GM18861 (cell line): ENCODE measurements around the gene ATN1.
A peak's percentile ranks its signal among the peaks of the same experiment; 100 is the strongest.

Source experiments
- ATAC-seq: cut with Tn5 transposase; IDR thresholded peaks from one replicate; pipeline ENCODE4 v1.9.1; 2021; ENCODE audit not compliant: unreplicated experiment

The ATN1 gene

DNA sequence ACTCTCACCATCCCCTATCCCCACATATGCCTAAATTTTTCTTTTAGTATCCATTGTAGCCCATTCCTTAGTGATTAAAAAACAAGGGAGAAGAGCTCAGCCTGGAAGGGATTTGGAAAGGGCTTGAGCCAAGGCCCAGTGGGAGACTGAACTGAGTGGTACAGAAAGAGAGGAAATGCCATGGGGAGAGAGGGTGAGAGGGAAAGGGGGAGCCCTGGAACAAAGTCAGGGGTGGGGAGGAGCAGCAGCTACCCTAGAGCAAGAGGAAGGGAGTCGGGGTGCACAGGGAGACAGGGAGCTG lies 2.6 kb upstream of the ATN1 start:
- no peak for ATAC-seq

DNA sequence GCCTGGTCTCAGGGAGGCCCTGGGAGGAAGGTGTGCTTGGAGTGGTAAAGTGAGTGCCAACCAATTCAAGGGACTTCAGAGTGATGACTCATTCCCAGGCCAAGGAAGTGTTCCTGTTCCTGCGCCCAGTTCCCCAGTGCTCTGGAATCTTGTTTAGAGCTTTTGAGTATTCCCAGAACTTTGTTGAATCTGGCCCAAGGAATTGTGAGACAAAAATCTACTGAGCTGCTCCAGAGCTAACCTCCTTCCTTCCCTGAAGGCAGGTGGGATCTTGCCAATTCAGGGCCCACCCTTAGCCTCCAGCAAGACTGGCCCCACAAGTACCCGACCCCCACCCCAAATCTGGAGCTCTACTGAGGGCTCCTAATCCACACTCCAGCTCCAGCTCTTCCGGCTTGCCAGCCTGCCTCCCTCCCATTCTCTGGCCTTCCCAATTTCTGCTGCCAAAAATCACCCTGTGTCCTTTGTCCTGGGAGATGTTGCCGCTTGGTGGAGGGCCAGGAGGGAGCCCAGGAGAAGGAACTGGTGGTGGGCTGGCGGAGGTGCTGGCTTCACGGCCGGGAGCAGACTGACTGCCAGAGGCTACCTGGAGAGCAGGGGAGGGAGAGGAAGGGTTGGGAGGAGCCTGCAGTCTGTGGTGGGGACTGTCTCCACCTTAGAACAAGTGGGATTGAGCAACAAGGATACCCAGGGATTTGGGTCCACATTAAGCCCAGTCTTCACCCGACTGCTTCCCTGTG lies 2.0 kb upstream of the ATN1 start:
- ATAC-seq = no peak

DNA sequence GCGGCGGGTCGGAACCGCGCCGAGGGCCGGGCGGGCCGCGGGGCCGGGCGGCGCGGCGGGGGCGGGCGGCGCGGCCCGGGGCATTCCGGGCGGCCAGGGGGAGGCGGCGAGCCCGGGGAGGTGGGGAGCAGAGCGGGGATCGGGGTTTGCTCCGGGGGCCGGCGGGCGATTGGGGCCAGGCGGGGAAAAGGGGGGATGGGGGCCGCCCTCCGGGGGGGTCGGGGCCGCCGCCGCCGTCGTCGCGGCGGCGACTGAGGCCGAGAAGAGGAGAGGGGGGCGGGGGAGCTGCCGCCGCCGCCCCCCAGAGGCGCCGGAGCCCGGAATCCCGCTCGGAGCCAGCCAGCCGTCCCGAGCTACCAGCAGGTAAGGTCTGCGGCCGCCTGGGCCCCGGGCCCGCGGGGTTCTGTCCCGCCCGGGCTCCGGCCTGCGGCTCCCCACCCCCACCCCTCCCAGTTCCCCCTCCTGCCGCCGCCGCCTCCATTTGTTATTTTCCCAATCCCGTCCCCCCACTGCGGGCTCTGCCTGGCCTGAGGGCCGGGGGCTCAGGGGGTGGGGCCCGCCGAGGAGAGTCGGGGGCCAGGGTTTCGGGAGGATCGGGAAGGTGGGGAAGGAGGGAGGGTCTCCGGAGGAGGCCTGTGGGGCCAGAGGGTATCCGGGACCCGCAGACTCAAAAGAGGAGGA lies 403 bp downstream of the ATN1 start:
- no peak for ATAC-seq

DNA sequence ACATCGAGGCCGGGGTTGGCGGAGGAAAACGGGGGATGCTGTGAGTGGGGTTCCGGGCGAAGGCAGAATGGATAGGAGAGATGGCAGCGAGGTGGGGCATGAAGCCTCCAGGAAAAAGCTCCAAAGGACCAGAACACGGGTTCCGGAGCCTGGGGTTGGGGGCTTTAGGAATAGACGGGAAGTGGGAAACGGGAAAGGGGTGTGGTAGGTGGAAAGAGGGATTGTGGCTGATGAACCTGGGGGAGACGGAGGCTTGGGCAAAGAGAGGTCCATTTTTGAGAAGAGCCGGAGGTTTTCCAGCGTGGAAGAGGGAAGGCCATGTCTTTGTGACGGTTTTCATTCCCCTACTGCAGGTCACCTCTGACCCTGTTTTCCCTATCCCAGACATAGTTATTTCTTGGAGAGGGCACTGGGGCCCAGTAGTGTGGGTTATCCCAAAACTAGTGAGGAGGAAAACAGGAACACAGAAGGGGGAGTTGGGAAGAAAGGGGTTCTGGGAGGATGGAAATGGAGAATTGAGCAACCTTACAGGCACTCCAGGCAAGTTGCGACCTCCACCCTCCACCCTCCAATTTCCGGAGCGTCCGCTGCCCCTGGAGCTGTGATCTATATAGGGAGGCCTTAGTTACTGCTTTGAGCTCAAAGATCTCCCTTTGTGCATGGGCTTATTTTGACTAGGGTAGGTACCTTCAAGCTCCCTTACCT lies 1.1 kb downstream of the ATN1 start:
- ATAC-seq = no peak

DNA sequence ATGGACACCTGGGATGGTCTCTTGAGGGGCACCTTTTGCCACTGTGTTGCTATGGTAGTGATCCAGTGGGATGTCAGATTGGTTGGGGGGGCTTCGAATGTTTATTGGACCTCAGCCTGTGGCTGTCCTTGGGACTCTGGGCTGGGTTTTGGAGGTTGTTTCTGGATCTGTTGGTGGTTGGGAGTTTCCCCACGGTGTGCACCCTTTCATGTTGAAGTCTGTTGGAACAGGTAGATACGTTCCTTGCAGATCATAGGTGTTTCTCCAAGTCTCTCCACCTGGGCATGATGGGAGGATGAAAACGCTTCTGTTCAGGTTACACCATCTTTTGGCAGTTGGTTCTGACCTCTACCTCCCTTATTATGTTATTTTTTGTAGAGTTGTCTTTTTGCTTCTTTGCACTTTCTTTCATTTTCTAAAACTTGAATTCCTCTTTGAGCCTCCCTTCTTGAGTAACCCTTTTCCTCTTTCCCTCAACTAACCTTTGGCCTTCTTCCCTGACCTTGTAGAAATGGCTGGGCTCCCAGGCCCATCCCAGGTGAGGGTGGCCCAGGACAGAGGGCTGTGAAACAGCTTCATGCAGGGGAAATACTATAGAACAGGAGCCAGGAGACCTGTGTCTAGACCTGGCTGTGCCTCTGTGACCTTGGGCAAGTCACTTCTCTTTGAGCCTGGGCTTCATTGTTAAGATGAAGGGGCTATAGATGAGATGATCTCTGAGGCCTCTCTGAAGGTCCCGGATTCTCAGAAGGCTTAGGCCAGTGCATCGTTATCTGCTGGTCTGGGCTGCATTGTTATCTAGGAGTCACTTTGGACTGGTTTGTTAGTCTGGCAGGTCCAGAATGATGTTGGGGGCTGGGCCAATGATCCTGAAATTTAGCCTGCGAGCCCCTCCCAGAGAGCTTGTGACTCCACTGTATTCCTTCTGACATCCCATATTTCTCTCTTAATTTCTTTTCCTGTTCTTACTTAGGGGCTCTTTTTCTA lies 2.0 kb downstream of the ATN1 start:
- ATAC-seq = no peak

DNA sequence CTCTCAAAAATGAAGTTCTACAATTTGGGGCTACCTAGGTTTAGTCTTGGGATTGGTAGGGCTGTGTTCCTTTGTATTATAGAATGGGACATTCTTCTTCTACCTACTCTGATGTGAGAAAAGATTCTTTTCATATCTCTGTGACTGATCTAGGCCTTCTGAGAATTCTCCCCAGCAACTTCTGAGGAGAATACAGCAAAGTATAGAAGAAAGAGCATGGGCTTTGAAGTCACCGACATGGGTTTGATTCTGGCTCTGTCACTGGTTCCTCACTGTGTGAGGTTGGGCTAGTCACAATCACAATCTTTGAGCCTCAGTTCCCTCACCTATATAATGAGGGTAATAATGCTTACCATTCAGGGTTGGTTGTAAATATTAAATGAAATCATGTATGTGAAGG lies 5.0 kb downstream of the ATN1 start:
- ATAC-seq = no peak

DNA sequence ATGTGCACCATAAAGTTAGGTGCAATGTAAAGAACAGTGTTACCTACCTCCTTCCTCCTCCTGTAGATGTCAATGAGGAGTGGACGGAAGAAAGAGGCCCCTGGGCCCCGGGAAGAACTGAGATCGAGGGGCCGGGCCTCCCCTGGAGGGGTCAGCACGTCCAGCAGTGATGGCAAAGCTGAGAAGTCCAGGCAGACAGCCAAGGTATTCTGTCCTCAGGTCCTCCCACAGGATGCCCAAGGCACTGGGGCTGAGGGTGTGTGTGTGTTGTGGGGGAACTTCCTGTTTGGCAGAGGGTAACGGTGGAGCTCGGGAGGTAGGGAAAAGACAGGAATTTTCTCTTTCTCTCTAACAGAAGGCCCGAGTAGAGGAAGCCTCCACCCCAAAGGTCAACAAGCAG lies 6.4 kb downstream of the ATN1 start:
- ATAC-seq = no peak

DNA sequence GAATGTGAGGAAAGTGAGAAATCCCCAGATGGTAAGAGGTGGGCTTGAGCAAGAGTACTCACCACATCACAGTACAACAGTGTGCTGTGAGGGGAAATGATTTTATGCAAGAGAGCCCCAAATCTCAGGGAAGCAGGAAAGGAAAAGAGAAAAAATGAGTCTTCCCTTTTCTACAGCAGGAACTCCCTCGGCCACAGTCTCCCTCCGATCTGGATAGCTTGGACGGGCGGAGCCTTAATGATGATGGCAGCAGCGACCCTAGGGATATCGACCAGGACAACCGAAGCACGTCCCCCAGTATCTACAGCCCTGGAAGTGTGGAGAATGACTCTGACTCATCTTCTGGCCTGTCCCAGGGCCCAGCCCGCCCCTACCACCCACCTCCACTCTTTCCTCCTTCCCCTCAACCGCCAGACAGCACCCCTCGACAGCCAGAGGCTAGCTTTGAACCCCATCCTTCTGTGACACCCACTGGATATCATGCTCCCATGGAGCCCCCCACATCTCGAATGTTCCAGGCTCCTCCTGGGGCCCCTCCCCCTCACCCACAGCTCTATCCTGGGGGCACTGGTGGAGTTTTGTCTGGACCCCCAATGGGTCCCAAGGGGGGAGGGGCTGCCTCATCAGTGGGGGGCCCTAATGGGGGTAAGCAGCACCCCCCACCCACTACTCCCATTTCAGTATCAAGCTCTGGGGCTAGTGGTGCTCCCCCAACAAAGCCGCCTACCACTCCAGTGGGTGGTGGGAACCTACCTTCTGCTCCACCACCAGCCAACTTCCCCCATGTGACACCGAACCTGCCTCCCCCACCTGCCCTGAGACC lies 7.8 kb downstream of the ATN1 start:
- ATAC-seq = no peak

DNA sequence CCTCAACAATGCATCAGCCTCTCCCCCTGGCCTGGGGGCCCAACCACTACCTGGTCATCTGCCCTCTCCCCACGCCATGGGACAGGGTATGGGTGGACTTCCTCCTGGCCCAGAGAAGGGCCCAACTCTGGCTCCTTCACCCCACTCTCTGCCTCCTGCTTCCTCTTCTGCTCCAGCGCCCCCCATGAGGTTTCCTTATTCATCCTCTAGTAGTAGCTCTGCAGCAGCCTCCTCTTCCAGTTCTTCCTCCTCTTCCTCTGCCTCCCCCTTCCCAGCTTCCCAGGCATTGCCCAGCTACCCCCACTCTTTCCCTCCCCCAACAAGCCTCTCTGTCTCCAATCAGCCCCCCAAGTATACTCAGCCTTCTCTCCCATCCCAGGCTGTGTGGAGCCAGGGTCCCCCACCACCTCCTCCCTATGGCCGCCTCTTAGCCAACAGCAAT lies 8.5 kb downstream of the ATN1 start:
- no peak for ATAC-seq

DNA sequence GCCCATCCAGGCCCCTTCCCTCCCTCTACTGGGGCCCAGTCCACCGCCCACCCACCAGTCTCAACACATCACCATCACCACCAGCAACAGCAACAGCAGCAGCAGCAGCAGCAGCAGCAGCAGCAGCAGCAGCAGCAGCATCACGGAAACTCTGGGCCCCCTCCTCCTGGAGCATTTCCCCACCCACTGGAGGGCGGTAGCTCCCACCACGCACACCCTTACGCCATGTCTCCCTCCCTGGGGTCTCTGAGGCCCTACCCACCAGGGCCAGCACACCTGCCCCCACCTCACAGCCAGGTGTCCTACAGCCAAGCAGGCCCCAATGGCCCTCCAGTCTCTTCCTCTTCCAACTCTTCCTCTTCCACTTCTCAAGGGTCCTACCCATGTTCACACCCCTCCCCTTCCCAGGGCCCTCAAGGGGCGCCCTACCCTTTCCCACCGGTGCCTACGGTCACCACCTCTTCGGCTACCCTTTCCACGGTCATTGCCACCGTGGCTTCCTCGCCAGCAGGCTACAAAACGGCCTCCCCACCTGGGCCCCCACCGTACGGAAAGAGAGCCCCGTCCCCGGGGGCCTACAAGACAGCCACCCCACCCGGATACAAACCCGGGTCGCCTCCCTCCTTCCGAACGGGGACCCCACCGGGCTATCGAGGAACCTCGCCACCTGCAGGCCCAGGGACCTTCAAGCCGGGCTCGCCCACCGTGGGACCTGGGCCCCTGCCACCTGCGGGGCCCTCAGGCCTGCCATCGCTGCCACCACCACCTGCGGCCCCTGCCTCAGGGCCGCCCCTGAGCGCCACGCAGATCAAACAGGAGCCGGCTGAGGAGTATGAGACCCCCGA lies 9.1 kb downstream of the ATN1 start:
- ATAC-seq = no peak

DNA sequence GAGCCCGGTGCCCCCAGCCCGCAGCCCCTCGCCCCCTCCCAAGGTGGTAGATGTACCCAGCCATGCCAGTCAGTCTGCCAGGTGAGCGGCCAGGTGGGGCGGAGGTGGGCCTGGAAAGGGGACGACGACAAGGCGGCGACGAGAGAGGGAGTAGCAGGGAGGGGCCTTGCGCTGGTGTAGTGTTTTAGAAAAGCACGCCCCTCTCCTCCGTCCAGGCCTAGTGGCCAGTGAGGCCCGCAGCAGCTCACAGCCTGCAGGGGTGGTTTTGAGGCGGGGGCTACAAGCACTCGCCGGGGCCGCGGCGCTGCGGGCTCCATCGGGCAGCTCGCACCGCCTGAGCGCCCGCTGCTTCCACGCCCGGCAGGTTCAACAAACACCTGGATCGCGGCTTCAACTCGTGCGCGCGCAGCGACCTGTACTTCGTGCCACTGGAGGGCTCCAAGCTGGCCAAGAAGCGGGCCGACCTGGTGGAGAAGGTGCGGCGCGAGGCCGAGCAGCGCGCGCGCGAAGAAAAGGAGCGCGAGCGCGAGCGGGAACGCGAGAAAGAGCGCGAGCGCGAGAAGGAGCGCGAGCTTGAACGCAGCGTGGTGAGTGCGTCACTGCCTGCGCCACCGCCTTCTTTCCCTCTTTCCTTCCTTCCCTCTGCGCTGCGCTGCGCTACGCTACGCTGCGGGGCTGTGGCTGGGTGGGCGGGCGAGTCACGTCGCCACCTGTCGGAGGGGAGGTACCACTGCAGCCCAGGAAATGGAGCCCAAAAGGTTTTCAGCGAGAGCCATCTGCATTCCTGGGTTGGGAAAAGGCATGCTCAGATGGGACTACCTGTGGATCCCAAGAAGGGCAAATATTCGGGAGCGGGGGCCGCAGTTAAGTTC lies 10.0 kb downstream of the ATN1 start:
- ATAC-seq = peak; percentile 87

DNA sequence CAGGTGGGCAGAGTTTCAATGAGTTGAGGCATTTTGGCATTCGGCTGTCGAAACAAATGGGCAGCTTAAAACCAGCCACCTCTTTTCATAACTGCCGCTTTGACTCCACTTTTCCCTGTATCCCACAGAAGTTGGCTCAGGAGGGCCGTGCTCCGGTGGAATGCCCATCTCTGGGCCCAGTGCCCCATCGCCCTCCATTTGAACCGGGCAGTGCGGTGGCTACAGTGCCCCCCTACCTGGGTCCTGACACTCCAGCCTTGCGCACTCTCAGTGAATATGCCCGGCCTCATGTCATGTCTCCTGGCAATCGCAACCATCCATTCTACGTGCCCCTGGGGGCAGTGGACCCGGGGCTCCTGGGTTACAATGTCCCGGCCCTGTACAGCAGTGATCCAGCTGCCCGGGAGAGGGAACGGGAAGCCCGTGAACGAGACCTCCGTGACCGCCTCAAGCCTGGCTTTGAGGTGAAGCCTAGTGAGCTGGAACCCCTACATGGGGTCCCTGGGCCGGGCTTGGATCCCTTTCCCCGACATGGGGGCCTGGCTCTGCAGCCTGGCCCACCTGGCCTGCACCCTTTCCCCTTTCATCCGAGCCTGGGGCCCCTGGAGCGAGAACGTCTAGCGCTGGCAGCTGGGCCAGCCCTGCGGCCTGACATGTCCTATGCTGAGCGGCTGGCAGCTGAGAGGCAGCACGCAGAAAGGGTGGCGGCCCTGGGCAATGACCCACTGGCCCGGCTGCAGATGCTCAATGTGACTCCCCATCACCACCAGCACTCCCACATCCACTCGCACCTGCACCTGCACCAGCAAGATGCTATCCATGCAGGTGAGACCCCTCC lies 10.8 kb downstream of the ATN1 start:
- no peak for ATAC-seq

DNA sequence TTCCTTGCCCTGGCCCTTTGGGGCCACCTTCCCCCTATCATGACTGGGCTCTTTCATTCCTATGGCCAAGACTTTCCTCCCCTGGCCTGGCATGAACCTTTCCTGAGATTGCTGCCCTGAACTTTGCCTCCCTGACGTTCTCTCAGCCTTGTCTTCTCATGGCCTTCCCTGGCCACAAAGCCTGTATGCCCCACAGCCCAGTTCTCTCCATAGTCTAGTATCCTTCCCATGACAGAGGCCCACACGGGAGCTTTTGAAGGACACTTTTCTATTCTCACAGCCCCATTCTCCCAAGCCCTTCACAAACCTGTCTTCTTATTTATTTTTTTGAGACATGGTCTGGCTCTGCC lies 11.4 kb downstream of the ATN1 start:
- no peak for ATAC-seq

DNA sequence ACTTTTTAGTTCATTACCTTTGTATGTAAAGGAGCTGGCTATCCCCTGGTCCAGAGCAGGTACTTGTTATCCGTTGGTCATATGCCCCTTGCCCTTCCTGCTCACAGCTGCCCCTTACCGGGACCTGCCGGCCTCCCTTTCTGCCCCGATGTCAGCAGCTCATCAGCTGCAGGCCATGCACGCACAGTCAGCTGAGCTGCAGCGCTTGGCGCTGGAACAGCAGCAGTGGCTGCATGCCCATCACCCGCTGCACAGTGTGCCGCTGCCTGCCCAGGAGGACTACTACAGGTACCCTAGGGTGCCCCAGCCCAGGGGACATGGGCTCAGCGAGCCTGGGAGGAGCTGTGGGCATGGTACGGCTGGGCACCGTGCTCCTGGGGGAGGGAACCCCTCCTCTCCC lies 13.5 kb downstream of the ATN1 start:
- no peak for ATAC-seq

DNA sequence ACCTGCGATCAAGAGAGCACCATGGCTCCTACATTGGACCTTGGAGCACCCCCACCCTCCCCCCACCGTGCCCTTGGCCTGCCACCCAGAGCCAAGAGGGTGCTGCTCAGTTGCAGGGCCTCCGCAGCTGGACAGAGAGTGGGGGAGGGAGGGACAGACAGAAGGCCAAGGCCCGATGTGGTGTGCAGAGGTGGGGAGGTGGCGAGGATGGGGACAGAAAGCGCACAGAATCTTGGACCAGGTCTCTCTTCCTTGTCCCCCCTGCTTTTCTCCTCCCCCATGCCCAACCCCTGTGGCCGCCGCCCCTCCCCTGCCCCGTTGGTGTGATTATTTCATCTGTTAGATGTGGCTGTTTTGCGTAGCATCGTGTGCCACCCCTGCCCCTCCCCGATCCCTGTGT lies 14.0 kb downstream of the ATN1 start:
- ATAC-seq = no peak

DNA sequence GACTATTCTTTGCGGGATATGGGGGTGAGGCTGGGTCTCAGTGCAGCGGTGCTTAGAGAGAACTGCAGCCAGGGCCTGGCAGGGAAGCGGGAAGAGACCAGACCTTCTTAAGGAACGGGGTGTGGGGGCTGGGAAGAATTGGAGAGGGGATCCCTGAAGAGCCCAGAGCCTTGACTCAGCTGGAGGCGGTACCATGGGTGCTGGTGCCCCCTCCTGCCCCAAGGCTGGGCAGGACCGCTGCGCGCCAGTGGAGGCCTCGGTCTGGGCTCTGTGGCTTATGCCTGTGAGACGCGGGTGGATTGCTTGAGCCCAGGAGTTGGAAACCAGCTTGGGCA lies 14.5 kb downstream of the ATN1 start:
- ATAC-seq = no peak

DNA sequence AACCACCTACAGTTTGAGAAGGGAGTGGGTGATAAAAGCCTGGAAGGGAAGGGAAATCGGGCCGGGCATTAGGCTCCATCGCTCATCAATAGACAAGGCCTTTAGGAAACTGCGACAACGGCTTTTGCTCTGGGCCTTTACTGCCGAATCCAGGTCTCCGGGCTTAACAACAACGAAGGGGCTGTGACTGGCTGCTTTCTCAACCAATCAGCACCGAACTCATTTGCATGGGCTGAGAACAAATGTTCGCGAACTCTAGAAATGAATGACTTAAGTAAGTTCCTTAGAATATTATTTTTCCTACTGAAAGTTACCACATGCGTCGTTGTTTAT lies 15.6 kb downstream of the ATN1 start:
- ATAC-seq = peak; percentile 21
